GM12873 (cell line): Measurements from ENCODE around the gene ASXL3.

Source experiments
- CTCF ChIP-seq: IDR thresholded peaks from 2 replicates; pipeline ENCODE4 v1.5.1; 2012; ENCODE audit warnings: low read depth, mild to moderate bottlenecking, moderate library complexity, low read length, control low read depth; ENCODE audit not compliant: insufficient read depth; ENCODE audit errors: missing control alignments

Gene ASXL3

GRCh38 chr18:33577685-33578517 lies at the start of gene ASXL3:
Gene ASXL3, plus strand, starts transcription at chr18:33578219. Its CDS starts 413 bp downstream, at chr18:33578632.
- TF ChIP-seq CTCF = no peak

GRCh38 chr18:33532978-33533377 lies 45.0 kb upstream of the ASXL3 start:
- TF ChIP-seq CTCF = no peak

- TF ChIP-seq CTCF = no peak
Observed at GRCh38 chr18:33536904-33537303, 41.1 kb upstream of the ASXL3 start.

- no peak for TF ChIP-seq CTCF
Observed at GRCh38 chr18:33538418-33539042, 39.5 kb upstream of the ASXL3 start.

GRCh38 chr18:33540392-33540791 lies 37.6 kb upstream of the ASXL3 start:
- TF ChIP-seq CTCF = no peak

GRCh38 chr18:33541316-33541715 lies 36.7 kb upstream of the ASXL3 start:
- no peak for TF ChIP-seq CTCF

GRCh38 chr18:33556846-33557245 lies 21.2 kb upstream of the ASXL3 start:
- no peak for TF ChIP-seq CTCF
